Measurements from ENCODE around the gene PNPLA3. TPM values are rescaled to one million over a fixed set of nuclear protein-coding genes. Genes with fewer than 3 reads are reported as not detected.

Gene PNPLA3
- total RNA-seq, 4 donors from 2014 or later: 0.32 TPM; not detected in 3

DNA sequence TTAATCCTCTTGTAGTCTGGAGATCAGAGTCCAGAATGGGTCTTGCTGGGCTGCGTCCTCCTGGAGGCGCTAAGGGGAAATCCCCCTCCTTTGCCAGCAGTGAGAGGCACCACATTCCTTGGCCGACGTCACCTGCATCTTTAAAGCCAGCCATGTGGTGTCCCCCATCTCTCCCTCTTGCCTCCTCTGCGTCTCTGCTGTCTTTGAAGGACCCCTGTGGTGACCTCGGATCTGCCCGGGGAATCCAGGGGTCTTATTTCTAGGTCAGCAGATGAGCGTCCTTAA lies 73.3 kb downstream of the PNPLA3 start:
- in situ Hi-C loops (cut with MboI; ENCODE audit: low pct_ligation_motif_present in 1 of 4, low pct_unique_long_range_greater_than_20kb in 1 of 4, low sequenced_read_pairs in 3 of 4) (loop anchor here (5.0 to 10.0 kb wide), 4 partner anchors 88 to 638 kb away; no protein-coding TSS in a partner anchor), intact Hi-C loops (cut with DNase I; ENCODE audit: low total_unique reads) (no loop called here)
- H3K27ac ChIP-seq: no peak overlapping the region
- no peak overlapping the region for H3K4me3 ChIP-seq
- no peaks in the 10 kb centered on the region for H3K27me3 ChIP-seq
- H3K4me1 ChIP-seq: peaks cover 3 to 4% (median 4%) of the 10 kb centered on the region in 4 donors
- 90 to 100% methylated on average over 2 to 8 of the region's 8 CpGs for WGBS, 2 donors (ENCODE audit: low coverage in 1 of 2)
- H3K9me3 ChIP-seq: no peaks in the 10 kb centered on the region
- H3K36me3 ChIP-seq: peaks cover 0 to 16% (median 7%) of the 10 kb centered on the region in 4 donors
- no peak for DNase-seq
- no peak for TF ChIP-seq POLR2AphosphoS5 (IDR thresholded peaks at IDR 0.05)
- TF ChIP-seq POLR2A (IDR thresholded peaks at IDR 0.05): no peak
- TF ChIP-seq EP300 (IDR thresholded peaks at IDR 0.05; ENCODE audit: low read depth): no peak
- TF ChIP-seq, protein P1, sequence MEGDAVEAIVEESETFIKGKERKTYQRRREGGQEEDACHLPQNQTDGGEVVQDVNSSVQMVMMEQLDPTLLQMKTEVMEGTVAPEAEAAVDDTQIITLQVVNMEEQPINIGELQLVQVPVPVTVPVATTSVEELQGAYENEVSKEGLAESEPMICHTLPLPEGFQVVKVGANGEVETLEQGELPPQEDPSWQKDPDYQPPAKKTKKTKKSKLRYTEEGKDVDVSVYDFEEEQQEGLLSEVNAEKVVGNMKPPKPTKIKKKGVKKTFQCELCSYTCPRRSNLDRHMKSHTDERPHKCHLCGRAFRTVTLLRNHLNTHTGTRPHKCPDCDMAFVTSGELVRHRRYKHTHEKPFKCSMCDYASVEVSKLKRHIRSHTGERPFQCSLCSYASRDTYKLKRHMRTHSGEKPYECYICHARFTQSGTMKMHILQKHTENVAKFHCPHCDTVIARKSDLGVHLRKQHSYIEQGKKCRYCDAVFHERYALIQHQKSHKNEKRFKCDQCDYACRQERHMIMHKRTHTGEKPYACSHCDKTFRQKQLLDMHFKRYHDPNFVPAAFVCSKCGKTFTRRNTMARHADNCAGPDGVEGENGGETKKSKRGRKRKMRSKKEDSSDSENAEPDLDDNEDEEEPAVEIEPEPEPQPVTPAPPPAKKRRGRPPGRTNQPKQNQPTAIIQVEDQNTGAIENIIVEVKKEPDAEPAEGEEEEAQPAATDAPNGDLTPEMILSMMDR (IDR thresholded peaks at IDR 0.05): no peak

Other genes starting within 250 kb of the PNPLA3 start
- 1 to 10 TPM in 1 of 4 donors, under 1 TPM in 2, not detected in 1; 0.68 to 3.7 (median 0.80) TPM for gene EFCAB6, start 111.5 kb upstream of the PNPLA3 start, total RNA-seq
- under 1 TPM in 2 of 4 donors, not detected in 2; 0.32 to 0.68 TPM for gene SULT4A1, start 61.3 kb upstream of the PNPLA3 start, total RNA-seq
- gene PNPLA5, start 31.8 kb upstream of the PNPLA3 start, total RNA-seq: not detected
- 10 to 100 TPM in 3 of 4 donors, 1 to 10 TPM in 1; 9.0 to 82.6 (median 33.3) TPM for gene SAMM50, start 31.6 kb downstream of the PNPLA3 start, total RNA-seq
- 100 to 1,000 TPM in 1 of 4 donors, 10 to 100 TPM in 1, 1 to 10 TPM in 2; 6.6 to 144 (median 30.1) TPM for gene PARVB, start 100.5 kb downstream of the PNPLA3 start, total RNA-seq

Measured in transverse colon (tissue), 4 donors.